Mucosa of stomach (tissue), 1 donor: ENCODE data around the gene WBP2.
A peak's percentile ranks its signal among the peaks of the same experiment; 100 is the strongest.

Source experiments
- H3K27me3 ChIP-seq: one replicate; pipeline ENCODE4 v1.7.0; 2013; ENCODE audit warnings: mild to moderate bottlenecking, low read length; ENCODE audit not compliant: control insufficient read depth, insufficient read depth
- H3K36me3 ChIP-seq: one replicate; pipeline ENCODE4 v1.7.0; 2013; ENCODE audit warnings: low read length; ENCODE audit not compliant: control insufficient read depth, insufficient read depth
- H3K4me1 ChIP-seq: one replicate; pipeline ENCODE4 v1.7.0; 2013; ENCODE audit warnings: mild to moderate bottlenecking, low read length; ENCODE audit not compliant: control insufficient read depth, insufficient read depth
- H3K4me3 ChIP-seq: one replicate; pipeline ENCODE4 v1.7.0; 2013; ENCODE audit warnings: low read length
- H3K9ac ChIP-seq: one replicate; pipeline ENCODE4 v1.7.0; 2013; ENCODE audit warnings: mild to moderate bottlenecking, low read length, moderate library complexity
- H3K9me3 ChIP-seq: one replicate; pipeline ENCODE4 v1.7.0; 2013; ENCODE audit warnings: mild to moderate bottlenecking, low read length, moderate library complexity; ENCODE audit not compliant: control insufficient read depth
- donor health status: Pancreatic carcinoma.

WBP2 gene

DNA sequence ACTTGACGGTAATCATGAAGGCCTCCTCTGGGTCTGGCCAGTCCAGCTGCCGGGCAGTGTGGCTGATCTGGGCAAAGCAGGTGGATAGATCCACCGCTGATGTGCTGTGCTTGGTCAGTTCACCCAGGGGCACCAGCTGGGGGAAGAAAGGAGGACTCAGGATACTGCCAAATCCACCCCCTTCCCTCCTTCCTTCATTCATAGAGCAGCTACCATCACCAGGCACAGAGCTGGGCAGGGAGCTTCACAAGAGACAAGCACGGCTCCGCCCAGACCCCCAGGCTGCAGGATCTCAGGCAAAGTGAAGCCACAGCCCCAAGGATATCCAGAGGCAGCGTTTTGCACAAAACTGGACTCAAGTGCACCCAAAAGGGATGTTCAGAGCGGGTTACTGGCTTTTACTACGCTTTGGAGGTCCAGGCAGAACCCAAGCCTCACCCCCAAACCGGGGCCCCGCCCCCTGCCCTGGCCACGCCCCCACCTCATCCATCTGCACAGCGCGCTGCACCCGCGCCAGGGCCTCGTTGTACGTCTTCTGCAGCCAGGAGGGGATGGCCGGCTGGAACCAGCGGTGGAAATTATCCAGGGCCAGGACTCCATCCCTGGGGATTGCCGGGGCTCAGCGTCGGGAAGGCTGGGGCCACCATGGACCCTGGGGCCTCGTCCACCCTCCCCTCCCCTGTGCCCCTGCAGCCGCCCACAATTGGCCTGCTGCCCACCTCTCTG is 20.0 kb downstream of the WBP2 start:
- no peak overlapping the region for H3K9ac ChIP-seq
- H3K4me1 ChIP-seq: peaks cover 8% of the 10 kb centered on the region
- H3K9me3 ChIP-seq: no peaks in the 10 kb centered on the region
- H3K4me3 ChIP-seq: no peak overlapping the region
- H3K27me3 ChIP-seq: no peaks in the 10 kb centered on the region
- H3K36me3 ChIP-seq: no peaks in the 10 kb centered on the region

DNA sequence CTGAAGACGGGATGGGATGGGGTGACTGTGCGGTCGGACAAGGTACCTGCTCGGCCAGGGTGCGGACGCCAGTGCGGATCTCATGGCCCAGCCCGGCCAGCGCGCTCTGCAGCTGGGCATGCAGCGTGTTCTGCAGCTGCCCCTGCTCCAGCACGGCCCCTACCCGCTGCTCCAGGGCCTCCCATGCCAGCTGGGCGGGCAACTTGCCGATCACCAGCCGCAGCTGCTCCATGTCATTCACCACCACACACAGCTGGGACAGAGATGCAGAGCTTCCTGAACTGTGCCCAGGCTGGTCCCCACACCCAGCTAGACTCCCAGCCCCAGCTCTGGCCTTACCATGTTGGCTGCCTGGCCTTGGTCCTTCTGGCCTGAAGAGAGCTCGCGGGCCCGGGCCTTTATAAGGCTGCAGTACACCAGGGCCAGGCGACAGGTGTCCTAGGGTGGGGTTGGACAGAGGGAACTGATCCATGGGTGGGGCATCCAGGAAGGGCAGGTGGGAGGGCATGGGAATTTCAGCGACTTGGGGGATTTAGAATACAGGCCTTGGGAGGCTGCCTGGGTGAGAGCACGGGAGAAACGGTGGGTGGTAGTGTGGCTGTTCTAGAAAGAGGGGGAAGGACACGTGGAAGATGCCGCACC is 20.7 kb downstream of the WBP2 start:
- Histone ChIP-seq H3K9ac (no peak overlapping the region), H3K4me3 (no peak overlapping the region), H3K27me3 (no peaks in the 10 kb centered on the region), H3K36me3 (no peaks in the 10 kb centered on the region), H3K4me1 (peaks cover 8% of the 10 kb centered on the region), H3K9me3 (no peaks in the 10 kb centered on the region)

DNA sequence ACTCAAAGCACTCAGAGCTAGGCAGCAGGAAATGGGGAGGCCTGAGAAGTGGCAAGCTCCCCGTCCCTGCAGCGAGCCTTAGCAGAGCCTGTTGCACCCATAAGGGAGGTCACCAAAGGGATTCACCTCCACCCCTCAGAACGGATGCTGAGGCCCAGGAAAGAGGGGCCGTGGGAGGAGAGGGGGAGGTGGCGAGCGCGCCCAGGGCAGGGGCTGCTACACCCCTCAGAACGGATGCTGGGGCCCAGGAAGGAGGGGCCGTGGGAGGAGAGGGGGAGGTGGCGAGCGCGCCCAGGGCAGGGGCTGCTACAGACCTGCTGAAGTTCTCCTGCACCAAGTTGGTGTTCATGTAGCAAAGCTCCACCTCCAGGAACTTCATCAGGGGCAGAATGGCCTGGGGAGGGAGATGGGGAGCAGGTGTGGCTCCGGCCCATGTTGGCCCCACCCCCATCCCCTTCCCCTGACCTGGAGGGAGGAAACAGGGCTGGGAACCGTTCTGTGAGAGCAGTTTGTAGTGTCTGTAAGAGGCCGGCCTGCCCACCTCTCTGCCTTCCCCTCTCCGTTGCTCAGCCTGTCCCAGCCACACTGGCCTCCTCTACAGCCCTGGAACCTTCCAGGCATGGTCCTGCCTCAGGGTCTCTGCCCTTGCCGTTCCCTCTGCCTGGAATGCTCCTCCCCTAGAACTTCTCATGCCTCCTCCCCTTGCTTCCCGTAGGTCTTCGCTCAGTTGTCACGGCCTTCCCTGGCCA is 22.3 kb downstream of the WBP2 start:
- Histone ChIP-seq H3K9ac (no peak overlapping the region), H3K27me3 (no peaks in the 10 kb centered on the region), H3K4me3 (no peak overlapping the region), H3K36me3 (no peaks in the 10 kb centered on the region), H3K4me1 (peaks cover 12% of the 10 kb centered on the region), H3K9me3 (no peaks in the 10 kb centered on the region)

DNA sequence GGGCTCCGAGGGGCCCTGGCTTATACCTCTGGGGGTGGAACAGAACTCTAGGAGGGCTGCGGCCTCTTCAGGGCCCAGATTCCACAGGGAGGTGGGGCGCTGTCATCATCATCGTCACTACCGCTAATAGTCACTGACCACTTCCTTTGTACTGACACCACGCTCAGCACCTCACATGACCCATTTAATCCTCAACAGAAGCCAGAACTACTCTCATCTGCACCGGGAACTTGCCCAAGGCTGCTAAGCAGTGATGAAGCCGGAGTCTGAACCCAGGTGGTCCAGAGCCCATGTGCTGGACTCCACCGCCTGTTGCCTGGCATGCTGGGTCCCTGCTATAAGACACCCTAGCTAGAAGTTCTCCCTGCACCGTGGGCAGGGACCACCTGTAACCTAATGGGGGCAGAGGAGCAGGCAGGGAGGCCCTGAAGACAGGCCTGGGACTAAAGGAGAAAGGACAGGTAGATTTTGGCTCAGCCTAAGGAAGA is 22.9 kb downstream of the WBP2 start:
- Histone ChIP-seq H3K36me3 (no peaks in the 10 kb centered on the region), H3K9ac (no peak overlapping the region)

DNA sequence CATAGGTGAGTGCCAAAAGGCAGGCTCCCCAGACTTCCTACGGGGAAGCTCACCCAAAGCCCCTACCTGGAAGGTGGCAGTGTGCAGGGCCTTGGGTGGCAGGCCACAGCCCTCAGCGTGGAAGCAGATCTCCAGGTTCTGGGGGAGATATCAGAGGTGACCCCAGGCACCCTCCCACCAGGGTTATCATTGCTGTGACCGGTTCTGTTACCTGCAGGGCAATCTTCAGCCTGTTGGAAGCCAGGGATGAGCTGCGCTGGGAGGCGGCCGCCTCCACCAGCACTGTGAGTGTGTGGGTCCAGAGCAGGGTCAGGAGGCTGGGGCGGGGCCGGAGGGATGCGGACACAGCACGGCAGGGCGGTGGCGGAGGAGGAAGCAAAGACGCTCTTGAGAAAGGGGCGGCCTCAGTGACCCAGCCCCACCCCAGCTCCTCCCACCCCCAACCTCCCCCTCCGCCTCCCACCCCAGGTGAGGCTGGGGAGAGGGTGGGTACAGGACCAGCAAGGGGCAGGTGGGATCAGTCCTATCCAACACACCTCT is 24.0 kb downstream of the WBP2 start:
- Histone ChIP-seq H3K9ac (no peak overlapping the region), H3K4me1 (peaks cover 18% of the 10 kb centered on the region), H3K9me3 (no peaks in the 10 kb centered on the region), H3K27me3 (no peaks in the 10 kb centered on the region), H3K4me3 (no peak overlapping the region), H3K36me3 (no peaks in the 10 kb centered on the region)

More for the DNA sequence above, 22.9 kb downstream of the WBP2 start:
- H3K9me3 ChIP-seq: no peaks in the 10 kb centered on the region
- H3K4me3 ChIP-seq: no peak overlapping the region
- peaks cover 18% of the 10 kb centered on the region for H3K4me1 ChIP-seq
- no peaks in the 10 kb centered on the region for H3K27me3 ChIP-seq

DNA sequence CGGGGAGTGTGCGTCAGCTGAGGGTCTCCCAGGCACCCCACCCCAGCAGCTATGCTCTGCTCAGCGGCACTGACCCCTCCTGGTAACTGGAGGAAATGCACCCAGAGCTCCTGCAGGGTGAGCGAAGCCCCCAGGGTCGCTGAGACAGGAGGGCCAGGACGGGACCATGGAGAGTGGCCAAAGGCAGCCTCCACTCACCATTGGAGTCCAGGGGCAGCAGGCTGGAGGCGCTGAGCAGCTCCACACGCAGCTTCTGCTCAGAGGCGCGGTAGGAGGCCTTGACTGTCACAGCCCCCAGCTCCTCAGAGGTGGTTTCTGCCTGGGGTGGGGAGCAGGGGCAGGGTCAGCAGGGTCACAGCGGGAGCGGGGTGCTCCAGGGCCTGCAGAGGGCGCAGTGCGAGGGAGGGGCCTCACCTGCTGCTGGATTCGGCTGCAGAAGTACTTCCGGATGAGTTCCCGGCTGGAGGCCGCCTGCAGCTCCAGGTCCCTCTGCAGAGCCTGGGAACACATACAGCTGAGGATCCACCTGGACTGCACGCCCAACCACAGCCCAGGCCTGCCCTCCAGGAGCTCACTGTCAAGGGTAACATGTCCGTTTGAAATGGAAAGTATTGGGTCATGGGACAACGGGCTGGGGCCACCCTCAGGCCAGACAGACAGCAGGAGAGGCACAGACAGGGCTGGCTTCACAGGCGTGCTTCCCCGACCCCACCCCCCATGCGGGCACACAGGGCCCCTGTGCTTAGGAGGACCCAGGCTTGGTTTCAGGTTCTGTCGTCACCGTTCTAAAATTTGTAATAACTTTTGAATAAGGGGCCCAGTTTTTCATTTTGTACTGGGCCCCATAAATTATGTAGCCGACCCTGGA is 24.7 kb downstream of the WBP2 start:
- Histone ChIP-seq H3K27me3 (no peaks in the 10 kb centered on the region), H3K9me3 (no peaks in the 10 kb centered on the region), H3K4me3 (no peak overlapping the region), H3K9ac (no peak overlapping the region), H3K36me3 (no peaks in the 10 kb centered on the region), H3K4me1 (peaks cover 18% of the 10 kb centered on the region)

DNA sequence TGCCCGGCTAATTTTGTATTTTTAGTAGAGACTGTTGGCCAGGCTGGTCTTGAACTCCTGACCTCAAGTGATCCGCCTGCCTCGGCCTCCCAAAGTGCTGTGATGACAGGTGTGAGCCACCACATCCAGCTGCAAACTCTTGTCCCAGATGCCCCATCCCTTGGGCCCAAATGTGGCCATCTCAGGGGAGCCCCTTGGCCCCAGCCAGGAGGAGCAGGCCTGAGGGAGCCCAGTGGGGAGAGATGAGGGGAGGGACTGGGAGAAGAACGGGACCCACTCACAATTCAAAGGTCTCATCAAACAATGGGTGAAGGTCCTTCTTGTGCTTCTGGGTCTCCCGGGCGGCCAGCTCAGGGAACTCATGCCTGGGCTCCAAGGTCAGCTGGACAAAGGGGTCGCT is 25.4 kb downstream of the WBP2 start:
- Histone ChIP-seq H3K9ac (no peak overlapping the region), H3K9me3 (no peaks in the 10 kb centered on the region), H3K27me3 (no peaks in the 10 kb centered on the region), H3K36me3 (no peaks in the 10 kb centered on the region), H3K4me3 (no peak overlapping the region), H3K4me1 (peaks cover 18% of the 10 kb centered on the region)

DNA sequence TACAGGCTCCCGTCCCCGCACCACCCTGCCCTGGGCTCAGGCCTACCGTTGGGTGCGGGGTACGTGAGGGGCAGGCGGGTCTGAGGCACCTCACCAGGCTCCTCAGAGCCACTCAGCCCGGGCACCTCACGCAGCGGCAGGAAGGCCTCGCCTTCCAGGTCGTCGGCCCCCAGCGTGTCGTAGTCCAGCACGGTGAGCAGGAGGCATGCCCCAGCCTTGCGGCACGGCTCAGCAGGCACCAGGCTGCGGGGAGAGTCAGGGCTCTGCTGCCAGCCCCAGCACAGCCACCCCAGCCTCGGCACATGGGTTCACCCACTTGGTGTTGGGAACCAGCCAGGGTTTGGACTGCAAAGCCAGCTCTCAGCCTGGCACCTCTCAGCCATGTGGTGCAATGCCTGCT is 26.4 kb downstream of the WBP2 start:
- H3K4me3 ChIP-seq: no peak overlapping the region
- no peaks in the 10 kb centered on the region for H3K9me3 ChIP-seq
- H3K9ac ChIP-seq: no peak overlapping the region
- H3K4me1 ChIP-seq: peaks cover 18% of the 10 kb centered on the region
- H3K36me3 ChIP-seq: no peaks in the 10 kb centered on the region
- no peaks in the 10 kb centered on the region for H3K27me3 ChIP-seq

DNA sequence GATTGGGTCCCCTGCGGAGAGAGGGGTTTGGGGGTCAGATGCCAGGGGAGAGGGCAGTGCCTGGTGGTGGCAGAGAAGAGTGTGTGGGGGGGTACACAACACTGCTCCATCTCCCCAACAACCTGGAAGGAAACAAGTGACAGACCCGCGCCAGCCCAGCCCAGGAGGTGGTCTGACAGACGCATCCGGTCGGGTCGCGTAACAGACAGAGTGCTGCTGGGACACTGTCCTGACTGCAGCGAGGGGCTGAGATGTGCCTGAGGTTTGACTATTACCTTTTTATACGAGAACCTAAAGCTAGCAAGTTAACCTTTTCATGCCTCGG is 27.1 kb downstream of the WBP2 start:
- Histone ChIP-seq H3K36me3 (no peaks in the 10 kb centered on the region), H3K4me3 (no peak overlapping the region)

DNA sequence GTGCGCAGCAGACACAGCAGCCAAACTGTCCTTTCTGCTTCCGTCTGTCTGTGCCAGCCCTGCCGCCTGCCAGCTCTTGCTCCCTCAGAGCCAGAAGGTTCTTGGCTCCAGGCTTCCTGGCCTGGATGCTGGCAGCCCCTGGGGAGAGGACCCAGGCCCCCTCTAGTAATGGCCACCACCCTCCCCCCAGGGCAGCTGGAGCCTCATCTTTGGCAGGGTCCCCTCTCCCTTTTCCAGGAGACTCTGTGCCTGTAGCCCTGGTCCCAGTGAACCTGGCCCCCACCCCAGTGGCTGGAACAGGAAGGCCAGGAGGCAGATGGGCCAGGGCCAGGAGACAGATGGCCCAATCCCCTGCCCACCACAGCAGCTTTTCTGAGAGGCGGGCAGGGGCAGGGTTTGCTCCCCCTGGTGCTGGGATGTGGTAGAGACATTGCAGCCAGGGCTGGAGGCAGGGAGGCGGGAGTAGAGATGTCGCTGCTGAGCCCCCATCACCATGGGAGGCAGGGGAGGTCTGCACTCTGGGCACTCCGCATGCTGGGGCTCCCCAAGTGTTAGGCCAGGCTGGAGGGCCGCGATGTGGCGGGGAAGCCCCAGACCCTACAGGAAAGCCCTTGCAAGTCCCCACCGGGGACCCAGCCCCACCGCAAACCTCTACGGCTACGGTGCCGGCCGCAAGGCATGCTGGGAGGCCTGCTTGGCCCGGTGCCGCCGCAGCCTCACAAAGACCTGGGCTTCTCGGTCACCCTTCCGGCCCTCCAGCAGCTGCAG is 27.6 kb downstream of the WBP2 start:
- H3K9me3 ChIP-seq: no peaks in the 10 kb centered on the region
- no peak overlapping the region for H3K4me3 ChIP-seq
- no peaks in the 10 kb centered on the region for H3K36me3 ChIP-seq
- H3K27me3 ChIP-seq: no peaks in the 10 kb centered on the region
- H3K9ac ChIP-seq: peak overlapping the region; percentile 34
- H3K4me1 ChIP-seq: peaks cover 17% of the 10 kb centered on the region

More for the DNA sequence above, 27.1 kb downstream of the WBP2 start:
- Histone ChIP-seq H3K4me1 (peaks cover 18% of the 10 kb centered on the region), H3K9me3 (no peaks in the 10 kb centered on the region), H3K9ac (peak overlapping the region; percentile 34), H3K27me3 (no peaks in the 10 kb centered on the region)
